ENCODE results near the gene PTPN23. TPM values are rescaled to one million over a fixed set of nuclear protein-coding genes. Genes with fewer than 3 reads are reported as not detected.

The PTPN23 gene
- total and polyA plus RNA-seq, 10 of the 15 experiments (the other 5 are each of a cell fraction or from before 2014, with no cell fraction given) = 0.44 to 28.6 (median 4.4) TPM

DNA sequence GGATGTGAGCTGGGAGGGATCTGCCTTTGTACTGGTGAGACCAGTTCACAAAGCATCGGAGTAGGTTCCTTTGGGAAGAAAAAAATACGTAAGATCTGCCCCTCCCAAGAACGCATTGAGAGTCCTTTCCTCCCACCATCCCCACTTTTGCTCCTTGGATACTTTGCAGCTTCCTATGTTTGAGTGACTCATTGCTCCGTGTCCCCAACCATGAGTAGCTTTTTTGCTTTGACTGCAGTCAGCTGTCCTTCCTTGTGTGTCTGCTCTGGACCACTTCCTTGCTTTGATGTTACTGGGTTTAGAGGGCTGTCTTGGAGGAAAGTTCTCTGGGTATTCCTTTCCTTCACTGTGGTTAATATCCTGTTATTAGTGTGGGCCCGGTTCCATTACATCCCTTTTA is 43.2 kb upstream of the PTPN23 start:
- no peak for FAIRE-seq
- TF ChIP-seq YBX1 (IDR thresholded peaks at IDR 0.05) = no peak
- TF ChIP-seq FOXK2 (IDR thresholded peaks at IDR 0.05) = no peak
- no peak for TF ChIP-seq HDAC6 (IDR thresholded peaks at IDR 0.05; ENCODE audit: unreplicated experiment)
- TF ChIP-seq CREB1 (IDR thresholded peaks at IDR 0.05; ENCODE audit: low read depth) = no peak
- no peak for TF ChIP-seq CHD1 (IDR thresholded peaks at IDR 0.05; ENCODE audit: low read depth, low read length)
- no peak for TF ChIP-seq NFYA (IDR thresholded peaks at IDR 0.05; ENCODE audit: borderline replicate concordance, low read depth, low read length)
- TF ChIP-seq, protein P1, sequence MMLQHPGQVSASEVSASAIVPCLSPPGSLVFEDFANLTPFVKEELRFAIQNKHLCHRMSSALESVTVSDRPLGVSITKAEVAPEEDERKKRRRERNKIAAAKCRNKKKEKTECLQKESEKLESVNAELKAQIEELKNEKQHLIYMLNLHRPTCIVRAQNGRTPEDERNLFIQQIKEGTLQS (IDR thresholded peaks at IDR 0.05; ENCODE audit: borderline replicate concordance, extremely low read depth, low read depth, low read length) = no peak
- TF ChIP-seq SP1 (IDR thresholded peaks at IDR 0.05; ENCODE audit: low read depth, low read length) = no peak
- TF ChIP-seq RBBP5 (conservative IDR thresholded peaks at IDR 0.05) = no peak
- no peak for TF ChIP-seq TCF7 (IDR thresholded peaks at IDR 0.05; ENCODE audit: borderline replicate concordance)
- TF ChIP-seq SMARCA5 (IDR thresholded peaks at IDR 0.05) = no peak
- no peak for TF ChIP-seq CBX3 (IDR thresholded peaks at IDR 0.05; ENCODE audit: borderline replicate concordance, low read depth)
- TF ChIP-seq NRF1 (conservative IDR thresholded peaks at IDR 0.05; ENCODE audit: low read depth, low read length) = no peak
- no peak for TF ChIP-seq TARDBP (IDR thresholded peaks at IDR 0.05; ENCODE audit: borderline replicate concordance)
- TF ChIP-seq IRF4 (IDR thresholded peaks at IDR 0.05; ENCODE audit: low read depth, low read length) = no peak
- TF ChIP-seq KDM1A (IDR thresholded peaks at IDR 0.05; ENCODE audit: borderline replicate concordance) = no peak
- TF ChIP-seq MYC (IDR thresholded peaks at IDR 0.05; ENCODE audit: insufficient read depth, insufficient read length, insufficient replicate concordance, low read length, severe bottlenecking) = no peak
- Histone ChIP-seq H3K27me3 (replicated peaks in 1 of 2; ENCODE audit: control insufficient read depth in 2 of 2, insufficient read depth in 2 of 2, low read length in 1 of 2) (no peaks in the 10 kb centered on the region), H3K4me1 (ENCODE audit: control insufficient read depth, insufficient read depth, low read length) (no peaks in the 10 kb centered on the region), H3K9ac (ENCODE audit: control insufficient read depth, insufficient read depth, low read length) (no peak overlapping the region), H3K36me3 (ENCODE audit: control insufficient read depth in 2 of 2, insufficient read depth in 2 of 2, low read length in 1 of 2) (peaks cover 35 to 36% of the 10 kb centered on the region in 2 experiments), H3K4me3 (no peak overlapping the region), H3K79me2 (ENCODE audit: control insufficient read depth, insufficient read depth, low read length) (no peaks in the 10 kb centered on the region), H3K9me3 (replicated peaks; ENCODE audit: control insufficient read depth, insufficient read depth, low read length) (no peaks in the 10 kb centered on the region), H2AFZ (ENCODE audit: control insufficient read depth, low read depth, low read length) (no peak overlapping the region), H4K20me1 (ENCODE audit: control insufficient read depth, insufficient read depth) (no peaks in the 10 kb centered on the region; the same call in 1 of the 2 replicates), H3K27ac (ENCODE audit: control insufficient read depth, insufficient read depth) (no peak overlapping the region), H3K4me2 (ENCODE audit: control insufficient read depth, insufficient read depth) (no peak overlapping the region)
- ATAC-seq = no peak
- DNase-seq (ENCODE audit: low read depth, low spot score) = no peak
- RAD21 ChIA-PET (ENCODE audit: unreplicated experiment) = no interaction called here
- SMC1A ChIA-PET (ENCODE audit: uncharacterized antibody, unreplicated experiment) = interaction anchor here (1.1 to 1.3 kb wide), 2 partner anchors 9 to 18 kb away, joined by 3 to 6 read pairs; no protein-coding TSS in a partner anchor
- CTCF ChIA-PET = no interaction called here
- POLR2A ChIA-PET = no interaction called here
- 95% methylated on average over 5 of the region's 5 CpGs for WGBS (ENCODE audit: insufficient coverage, insufficient replicate concordance, low lambda C conversion rate, missing lambda C conversion rate)
- intact Hi-C loops (cut with micrococcal nuclease; ENCODE audit: unreplicated experiment) (no loop called here), in situ Hi-C loops (cut with MboI) (no loop called here)
- no TSS peak for BruUV-seq (replicated peaks)
